Dedifferentiated amniotic fluid mesenchymal stem cell (primary cell): Measurements from ENCODE around the gene CCDC81.

Experiments used
- DNase-seq: peaks from one replicate; pipeline ENCODE4 v3.0.0-alpha.2; 2016; ENCODE audit errors: extremely low spot score

Gene CCDC81

GRCh38 chr11:86464509-86465221 is 90.0 kb downstream of the CCDC81 start:
- no peak for DNase-seq

DNA sequence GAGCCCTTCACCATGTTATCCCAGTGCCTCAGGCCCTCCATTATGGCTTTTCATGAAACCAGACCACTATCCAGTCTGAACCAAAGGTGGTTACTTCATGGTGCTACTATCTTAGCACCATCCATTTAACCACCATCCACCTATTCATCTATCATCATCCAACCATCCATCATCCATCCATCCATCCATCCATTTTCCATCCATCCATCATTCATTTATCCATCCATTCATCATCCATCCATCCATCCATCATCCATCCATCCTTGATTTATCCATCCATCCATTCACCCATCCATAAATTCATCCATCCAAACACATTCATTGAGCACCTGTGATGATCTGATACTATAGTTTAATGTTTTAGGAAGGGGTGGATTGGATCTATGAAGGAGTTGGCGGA is 93.5 kb downstream of the CCDC81 start:
- DNase-seq = no peak

DNA sequence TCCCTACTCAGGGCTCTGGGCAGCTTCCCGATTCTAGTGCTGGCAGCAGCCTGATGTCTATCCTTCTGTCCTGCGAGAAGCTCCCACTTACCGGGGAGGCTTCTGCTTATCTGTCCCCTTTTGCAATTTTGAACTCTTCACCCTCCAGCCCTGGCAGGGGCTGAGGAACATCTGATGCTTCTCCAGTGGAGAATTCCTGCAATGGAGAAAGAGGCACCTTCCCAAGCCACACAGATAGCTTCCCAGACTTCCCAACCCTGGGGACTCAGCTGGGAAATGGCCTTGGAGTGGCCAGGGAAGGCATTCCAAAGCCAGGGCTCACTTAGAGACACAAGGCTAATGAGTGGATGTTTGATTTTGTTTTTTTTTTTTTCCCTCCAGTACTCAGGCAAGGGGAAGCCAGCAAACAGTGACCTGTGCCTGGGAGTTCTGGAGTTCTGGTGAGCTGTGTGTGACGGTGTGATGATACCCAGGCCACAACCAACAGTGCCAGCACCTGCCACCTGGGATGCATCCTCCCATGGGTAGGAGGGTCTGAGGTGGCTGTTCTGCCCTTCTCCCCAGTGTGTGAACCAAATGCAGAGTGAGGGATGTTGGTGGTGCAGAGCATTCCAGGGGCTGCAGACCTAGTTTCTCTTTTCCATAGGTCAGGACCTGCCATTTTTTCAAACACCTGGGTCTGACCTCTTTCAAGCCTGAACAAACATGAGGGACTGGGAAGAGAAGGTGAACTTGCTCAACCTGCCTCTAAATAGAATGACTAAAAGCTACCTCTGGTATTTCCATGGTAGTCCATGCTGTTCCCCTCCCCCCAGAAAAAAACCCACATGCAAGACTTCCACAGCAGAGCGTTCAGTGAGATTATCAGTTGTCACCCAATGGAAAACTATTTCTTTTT is 95.1 kb downstream of the CCDC81 start:
- no peak for DNase-seq
